H9 (cell line): ENCODE measurements around the gene RSAD2. TPM values are rescaled to one million over a fixed set of nuclear protein-coding genes. Genes with fewer than 3 reads are reported as not detected.

Source experiments
- DNase-seq: peaks from one replicate; pipeline ENCODE4 v3.0.0-alpha.2; 2017
- H2AFZ ChIP-seq: one replicate; pipeline ENCODE4 v1.6.1; 2013; ENCODE audit warnings: mild to moderate bottlenecking, low read length, control low read depth, moderate library complexity
- H2AK5ac ChIP-seq: 2 replicates; pipeline ENCODE4 v1.6.1; 2013; ENCODE audit warnings: low read length, control low read depth, mixed read lengths; ENCODE audit not compliant: insufficient read length
- H2BK120ac ChIP-seq: one replicate; pipeline ENCODE4 v1.6.1; 2013; ENCODE audit warnings: low read depth, mild to moderate bottlenecking, low read length, control low read depth, inconsistent platforms; ENCODE audit not compliant: poor library complexity, severe bottlenecking
- H2BK12ac ChIP-seq: 2 replicates; pipeline ENCODE4 v1.6.1; 2013; ENCODE audit warnings: low read length, control low read depth, mixed read lengths, low read depth; ENCODE audit not compliant: insufficient read length
- H2BK15ac ChIP-seq: 2 replicates; pipeline ENCODE4 v1.6.1; 2013; ENCODE audit warnings: low read depth, low read length, control low read depth
- H2BK20ac ChIP-seq: one replicate; pipeline ENCODE4 v1.6.1; 2013; ENCODE audit warnings: low read depth, mild to moderate bottlenecking, low read length, control low read depth, inconsistent platforms; ENCODE audit not compliant: poor library complexity, severe bottlenecking
- H2BK5ac ChIP-seq: 2 replicates; pipeline ENCODE4 v1.6.1; 2013; ENCODE audit warnings: low read length, control low read depth, mixed read lengths; ENCODE audit not compliant: insufficient read length
- H3K14ac ChIP-seq: 2 replicates; pipeline ENCODE4 v1.6.1; 2013; ENCODE audit warnings: low read length, control low read depth; ENCODE audit not compliant: insufficient read depth
- H3K18ac ChIP-seq: 2 replicates; pipeline ENCODE4 v1.6.1; 2013; ENCODE audit warnings: low read depth, mild to moderate bottlenecking, mixed read lengths, low read length, control low read depth; ENCODE audit not compliant: insufficient read length
- H3K23ac ChIP-seq: 2 replicates; pipeline ENCODE4 v1.6.1; 2013; ENCODE audit warnings: low read length, control low read depth, mixed read lengths, low read depth; ENCODE audit not compliant: insufficient read length
- H3K23me2 ChIP-seq: 2 replicates; pipeline ENCODE4 v1.6.1; 2013; ENCODE audit warnings: low read depth, mild to moderate bottlenecking, mixed read lengths, low read length, control low read depth; ENCODE audit not compliant: insufficient read length, poor library complexity, severe bottlenecking
- H3K27ac ChIP-seq: 2 replicates; pipeline ENCODE4 v1.5.1; 2013; ENCODE audit warnings: low read length, control low read depth, mixed read lengths, low read depth; ENCODE audit not compliant: insufficient read length
- H3K27me3 ChIP-seq: 2 replicates; pipeline ENCODE4 v1.6.1; 2013; ENCODE audit warnings: low read length, control low read depth, inconsistent platforms; ENCODE audit not compliant: insufficient read depth
- H3K4ac ChIP-seq: 2 replicates; pipeline ENCODE4 v1.6.1; 2013; ENCODE audit warnings: low read depth, mild to moderate bottlenecking, control low read depth, inconsistent platforms, low read length, moderate library complexity
- H3K4me1 ChIP-seq: 2 replicates; pipeline ENCODE4 v1.6.1; 2013; ENCODE audit warnings: low read length, control low read depth, inconsistent platforms; ENCODE audit not compliant: insufficient read depth
- H3K4me2 ChIP-seq: 2 replicates; pipeline ENCODE4 v1.6.1; 2013; ENCODE audit warnings: low read length, control low read depth, mixed read lengths; ENCODE audit not compliant: insufficient read length, insufficient read depth
- H3K56ac ChIP-seq: 2 replicates; pipeline ENCODE4 v1.6.1; 2013; ENCODE audit warnings: low read depth, mild to moderate bottlenecking, mixed read lengths, low read length, control low read depth; ENCODE audit not compliant: insufficient read length
- H3K79me1 ChIP-seq: 2 replicates; pipeline ENCODE4 v1.6.1; 2013; ENCODE audit warnings: low read depth, mild to moderate bottlenecking, moderate library complexity, low read length, control low read depth, inconsistent platforms; ENCODE audit not compliant: insufficient read depth, poor library complexity, severe bottlenecking
- H3K79me2 ChIP-seq: 2 replicates; pipeline ENCODE4 v1.6.1; 2013; ENCODE audit warnings: low read length, control low read depth, inconsistent platforms; ENCODE audit not compliant: insufficient read depth
- H3K9ac ChIP-seq: 2 replicates; pipeline ENCODE4 v1.6.1; 2013; ENCODE audit warnings: low read length, control low read depth, mixed read lengths; ENCODE audit not compliant: insufficient read length; ENCODE audit errors: extremely low read depth
- H3K9me3 ChIP-seq: one replicate; pipeline ENCODE4 v1.6.1; 2013; ENCODE audit warnings: low read depth, low read length, inconsistent platforms; ENCODE audit not compliant: control insufficient read depth
- H3T11ph ChIP-seq: one replicate; pipeline ENCODE4 v1.6.1; 2013; ENCODE audit warnings: mild to moderate bottlenecking, low read length, control low read depth, inconsistent platforms
- H4K20me1 ChIP-seq: one replicate; pipeline ENCODE4 v1.6.1; 2013; ENCODE audit not compliant: control insufficient read depth, insufficient read length, insufficient read depth
- H4K5ac ChIP-seq: 2 replicates; pipeline ENCODE4 v1.6.1; 2013; ENCODE audit warnings: low read depth, mild to moderate bottlenecking, mixed read lengths, low read length, control low read depth; ENCODE audit not compliant: insufficient read length
- H4K8ac ChIP-seq: replicated peaks from 2 replicates; pipeline ENCODE4 v1.6.1; 2013; ENCODE audit warnings: low read length, control low read depth, mixed read lengths, low read depth; ENCODE audit not compliant: insufficient read length
- H4K91ac ChIP-seq: 2 replicates; pipeline ENCODE4 v1.6.1; 2013; ENCODE audit warnings: low read depth, mild to moderate bottlenecking, moderate library complexity, mixed read lengths, low read length, control low read depth; ENCODE audit not compliant: insufficient read length
- H3K27ac Mint-ChIP-seq, 3 experiments: 2 replicates in 2 of 3; 3 replicates in 1 of 3; pipeline ENCODE4 v1.8.0; 2020 to 2021; ENCODE audit warnings: mixed read lengths in 3 of 3, mild to moderate bottlenecking in 1 of 3, moderate library complexity in 1 of 3
- H3K27me3 Mint-ChIP-seq: 2 replicates; pipeline ENCODE4 v1.8.0; 2021; ENCODE audit warnings: low read depth, mild to moderate bottlenecking, moderate library complexity, mixed read lengths
- H3K36me3 Mint-ChIP-seq, 3 experiments: 2 replicates in 2 of 3; 3 replicates in 1 of 3; pipeline ENCODE4 v1.8.0; 2020 to 2021; ENCODE audit warnings: low read depth in 3 of 3, mixed read lengths in 3 of 3; ENCODE audit not compliant: insufficient read depth in 1 of 3
- H3K4me1 Mint-ChIP-seq, 2 experiments: 2 replicates each; pipeline ENCODE4 v1.8.0; 2020; ENCODE audit warnings: mixed read lengths in 2 of 2
- H3K4me3 Mint-ChIP-seq, 2 experiments: 2 replicates in 1 of 2; 3 replicates in 1 of 2; pipeline ENCODE4 v1.8.0; 2020 to 2021; ENCODE audit warnings: mild to moderate bottlenecking in 2 of 2, mixed read lengths in 2 of 2, moderate library complexity in 1 of 2
- H3K9me3 Mint-ChIP-seq, 2 experiments: 2 replicates in 1 of 2; 3 replicates in 1 of 2; pipeline ENCODE4 v1.8.0; 2020; ENCODE audit warnings: mild to moderate bottlenecking in 2 of 2, mixed read lengths in 2 of 2, moderate library complexity in 1 of 2
- WGBS: extraction: QIAGEN DNeasy Blood & Tissue Kit; methylation state at CpG from one replicate; pipeline ENCODE4 v1.1.7; 2013; ENCODE audit warnings: missing lambda C conversion rate, low lambda C conversion rate, mixed read lengths; ENCODE audit not compliant: insufficient read length; ENCODE audit errors: extremely low coverage; 5-methylcytosine and 5-hydroxymethylcytosine counted together
- total RNA-seq: library from RNA; stranded (reverse); gene quantifications from 2 replicates; pipeline ENCODE4 v1.2.1, GENCODE V29; 2021
- TF ChIP-seq, protein P1 (sequence below): fragments of 200-600 bp; sonication (generic); conservative IDR thresholded peaks from 3 replicates; pipeline ENCODE4 v1.8.0; 2021; ENCODE audit warnings: antibody characterized with exemption, mild to moderate bottlenecking

Gene RSAD2
- total RNA-seq, 1 experiment from 2014 or later, result not detected

GRCh38 chr2:6885968-6886367 lies 8.4 kb downstream of the RSAD2 start:
- Histone ChIP-seq H4K5ac (no peak overlapping the region), H3K9me3 (no peaks in the 10 kb centered on the region), H2AK5ac (no peak overlapping the region), H3K79me2 (no peaks in the 10 kb centered on the region), H4K20me1 (no peaks in the 10 kb centered on the region), H3K27me3 (no peaks in the 10 kb centered on the region), H3K14ac (no peak overlapping the region), H3K23ac (no peak overlapping the region), H3K27ac (no peak overlapping the region), H2BK12ac (no peak overlapping the region), H2BK5ac (no peak overlapping the region), H3K4ac (no peak overlapping the region), H2BK20ac (no peak overlapping the region), H3K79me1 (no peaks in the 10 kb centered on the region), H3K23me2 (no peaks in the 10 kb centered on the region), H3K4me1 (no peaks in the 10 kb centered on the region), H3T11ph (no peak overlapping the region), H3K4me2 (no peak overlapping the region), H4K91ac (no peak overlapping the region), H2AFZ (no peak overlapping the region), H3K9ac (no peak overlapping the region), H3K56ac (no peak overlapping the region), H3K18ac (no peak overlapping the region), H2BK15ac (no peak overlapping the region), H2BK120ac (no peak overlapping the region), H4K8ac (no peak overlapping the region)
- TF ChIP-seq, protein P1, sequence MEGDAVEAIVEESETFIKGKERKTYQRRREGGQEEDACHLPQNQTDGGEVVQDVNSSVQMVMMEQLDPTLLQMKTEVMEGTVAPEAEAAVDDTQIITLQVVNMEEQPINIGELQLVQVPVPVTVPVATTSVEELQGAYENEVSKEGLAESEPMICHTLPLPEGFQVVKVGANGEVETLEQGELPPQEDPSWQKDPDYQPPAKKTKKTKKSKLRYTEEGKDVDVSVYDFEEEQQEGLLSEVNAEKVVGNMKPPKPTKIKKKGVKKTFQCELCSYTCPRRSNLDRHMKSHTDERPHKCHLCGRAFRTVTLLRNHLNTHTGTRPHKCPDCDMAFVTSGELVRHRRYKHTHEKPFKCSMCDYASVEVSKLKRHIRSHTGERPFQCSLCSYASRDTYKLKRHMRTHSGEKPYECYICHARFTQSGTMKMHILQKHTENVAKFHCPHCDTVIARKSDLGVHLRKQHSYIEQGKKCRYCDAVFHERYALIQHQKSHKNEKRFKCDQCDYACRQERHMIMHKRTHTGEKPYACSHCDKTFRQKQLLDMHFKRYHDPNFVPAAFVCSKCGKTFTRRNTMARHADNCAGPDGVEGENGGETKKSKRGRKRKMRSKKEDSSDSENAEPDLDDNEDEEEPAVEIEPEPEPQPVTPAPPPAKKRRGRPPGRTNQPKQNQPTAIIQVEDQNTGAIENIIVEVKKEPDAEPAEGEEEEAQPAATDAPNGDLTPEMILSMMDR, result no peak
- no peak for DNase-seq
- peaks cover 0 to 2% (median under 1%) of the 10 kb centered on the region in 3 experiments; a peak in 1 of 7 replicates for H3K36me3 Mint-ChIP-seq
- H3K9me3 Mint-ChIP-seq, result peaks cover 7 to 10% of the 10 kb centered on the region in 2 experiments
- no peaks in the 10 kb centered on the region for H3K4me1 Mint-ChIP-seq
- H3K27me3 Mint-ChIP-seq, result peaks cover 2% of the 10 kb centered on the region
- H3K27ac Mint-ChIP-seq, result no peak overlapping the region
- H3K4me3 Mint-ChIP-seq, result no peak overlapping the region
- WGBS, result no CpG with 5 or more reads among the region's 3 CpGs
